ENCODE results near the gene CFAP119.

DNA sequence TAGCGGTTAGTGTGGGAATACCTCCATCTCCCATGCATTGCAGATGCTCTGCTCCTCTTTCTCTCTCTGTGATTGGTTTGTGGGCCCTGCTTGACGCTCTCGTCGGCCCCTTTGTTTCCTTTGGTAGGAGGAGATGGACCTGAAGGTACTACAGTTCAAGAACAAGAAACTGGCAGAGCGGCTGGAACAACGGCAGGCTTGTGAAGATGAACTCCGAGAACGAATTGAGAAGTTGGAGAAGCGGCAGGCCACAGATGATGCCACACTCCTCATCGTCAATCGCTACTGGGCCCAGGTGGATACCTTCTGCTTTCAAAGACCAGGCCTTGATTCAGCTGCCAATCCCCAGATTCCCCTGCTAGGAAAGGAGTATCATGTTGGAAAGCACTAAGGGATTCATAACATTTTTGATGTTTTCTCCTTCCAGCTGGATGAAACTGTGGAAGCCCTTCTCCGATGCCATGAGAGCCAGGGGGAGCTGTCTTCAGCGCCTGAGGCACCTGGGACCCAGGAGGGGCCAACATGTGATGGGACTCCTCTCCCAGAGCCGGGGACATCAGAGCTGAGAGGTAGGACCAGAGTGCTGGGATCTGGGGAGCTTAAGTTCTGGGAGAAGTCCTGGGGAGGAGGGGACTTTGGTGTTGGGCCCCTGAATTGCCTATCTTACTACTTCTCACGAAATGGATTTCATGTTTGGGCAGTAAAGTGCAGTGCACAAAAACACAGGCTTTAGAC lies 1.3 kb upstream of the CFAP119 start:
- TF ChIP-seq, protein P1, sequence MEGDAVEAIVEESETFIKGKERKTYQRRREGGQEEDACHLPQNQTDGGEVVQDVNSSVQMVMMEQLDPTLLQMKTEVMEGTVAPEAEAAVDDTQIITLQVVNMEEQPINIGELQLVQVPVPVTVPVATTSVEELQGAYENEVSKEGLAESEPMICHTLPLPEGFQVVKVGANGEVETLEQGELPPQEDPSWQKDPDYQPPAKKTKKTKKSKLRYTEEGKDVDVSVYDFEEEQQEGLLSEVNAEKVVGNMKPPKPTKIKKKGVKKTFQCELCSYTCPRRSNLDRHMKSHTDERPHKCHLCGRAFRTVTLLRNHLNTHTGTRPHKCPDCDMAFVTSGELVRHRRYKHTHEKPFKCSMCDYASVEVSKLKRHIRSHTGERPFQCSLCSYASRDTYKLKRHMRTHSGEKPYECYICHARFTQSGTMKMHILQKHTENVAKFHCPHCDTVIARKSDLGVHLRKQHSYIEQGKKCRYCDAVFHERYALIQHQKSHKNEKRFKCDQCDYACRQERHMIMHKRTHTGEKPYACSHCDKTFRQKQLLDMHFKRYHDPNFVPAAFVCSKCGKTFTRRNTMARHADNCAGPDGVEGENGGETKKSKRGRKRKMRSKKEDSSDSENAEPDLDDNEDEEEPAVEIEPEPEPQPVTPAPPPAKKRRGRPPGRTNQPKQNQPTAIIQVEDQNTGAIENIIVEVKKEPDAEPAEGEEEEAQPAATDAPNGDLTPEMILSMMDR (IDR thresholded peaks at IDR 0.05; ENCODE audit: poor library complexity), result no peak
- no peak for TF ChIP-seq EZH2 (IDR thresholded peaks at IDR 0.05; ENCODE audit: borderline replicate concordance)

Measured in hepatocyte (in vitro differentiated cells).